GM23338 (cell line): Measurements from ENCODE around the gene PUS1. TPM values are rescaled to one million over a fixed set of nuclear protein-coding genes. Genes with fewer than 3 reads are reported as not detected.

Experiments used
- ATAC-seq: fragments of 200-7000 bp; cut with Tn5 transposase; 3 replicates; pipeline ENCODE4 v1.9.1; 2020
- DNase-seq: peaks from one replicate; pipeline ENCODE4 v3.0.0-alpha.2; 2015; ENCODE audit warnings: low spot score
- H2AFZ ChIP-seq: fragments of 200-600 bp; sonication (generic); 2 replicates; pipeline ENCODE4 v1.8.0; 2016; ENCODE audit warnings: antibody characterized with exemption, mild to moderate bottlenecking, moderate library complexity
- H3F3A ChIP-seq: fragments of 200-600 bp; sonication (generic); replicated peaks from 2 replicates; pipeline ENCODE4 v1.8.0; 2017; ENCODE audit warnings: antibody characterized with exemption, mixed run types, low read depth
- H3K27ac ChIP-seq: fragments of 200-600 bp; sonication (generic); 2 replicates; pipeline ENCODE4 v1.6.1; 2016; ENCODE audit warnings: low read depth
- H3K27me3 ChIP-seq: fragments of 200-600 bp; sonication (generic); 2 replicates; pipeline ENCODE4 v1.8.0; 2016; ENCODE audit warnings: mild to moderate bottlenecking, mixed run types, moderate library complexity; ENCODE audit not compliant: insufficient read depth
- H3K36me3 ChIP-seq: fragments of 200-600 bp; sonication (generic); 2 replicates; pipeline ENCODE4 v1.8.0; 2016; ENCODE audit warnings: mild to moderate bottlenecking; ENCODE audit not compliant: insufficient read depth
- H3K4me1 ChIP-seq: fragments of 200-600 bp; sonication (generic); 2 replicates; pipeline ENCODE4 v1.8.0; 2016; ENCODE audit warnings: mild to moderate bottlenecking, moderate library complexity; ENCODE audit not compliant: insufficient read depth
- H3K4me2 ChIP-seq: fragments of 200-600 bp; sonication (generic); 2 replicates; pipeline ENCODE4 v1.7.1; 2017; ENCODE audit warnings: mixed run types
- H3K4me3 ChIP-seq: fragments of 200-600 bp; sonication (generic); 2 replicates; pipeline ENCODE4 v1.6.1; 2016; ENCODE audit warnings: mixed run types
- H3K79me2 ChIP-seq: fragments of 200-600 bp; sonication (generic); replicated peaks from 2 replicates; pipeline ENCODE4 v1.8.0; 2017; ENCODE audit warnings: mild to moderate bottlenecking; ENCODE audit not compliant: insufficient read depth
- H3K9me2 ChIP-seq: fragments of 200-600 bp; sonication (generic); 2 replicates; pipeline ENCODE4 v1.8.0; 2017; ENCODE audit not compliant: insufficient read depth
- H4K20me1 ChIP-seq: fragments of 200-600 bp; sonication (generic); replicated peaks from 2 replicates; pipeline ENCODE4 v1.8.0; 2017; ENCODE audit warnings: mild to moderate bottlenecking; ENCODE audit not compliant: insufficient read depth
- H3K27ac Mint-ChIP-seq: 2 replicates; pipeline ENCODE4 v1.8.0; 2020; ENCODE audit warnings: inconsistent platforms, mild to moderate bottlenecking, moderate library complexity, mixed read lengths
- H3K27me3 Mint-ChIP-seq: 3 replicates; pipeline ENCODE4 v1.8.0; 2022; ENCODE audit warnings: low read depth, mild to moderate bottlenecking, moderate library complexity, mixed read lengths, inconsistent platforms; ENCODE audit not compliant: insufficient read depth, poor library complexity
- H3K36me3 Mint-ChIP-seq: 3 replicates; pipeline ENCODE4 v1.8.0; 2021; ENCODE audit warnings: low read depth, mild to moderate bottlenecking, inconsistent platforms, moderate library complexity, mixed read lengths
- H3K4me1 Mint-ChIP-seq: 3 replicates; pipeline ENCODE4 v1.8.0; 2020; ENCODE audit warnings: mild to moderate bottlenecking, inconsistent platforms, mixed read lengths
- H3K4me3 Mint-ChIP-seq: 3 replicates; pipeline ENCODE4 v1.8.0; 2021; ENCODE audit warnings: moderate library complexity, mild to moderate bottlenecking, inconsistent platforms, mixed read lengths
- H3K9me3 Mint-ChIP-seq: 3 replicates; pipeline ENCODE4 v1.8.0; 2020; ENCODE audit warnings: moderate library complexity, mild to moderate bottlenecking, inconsistent platforms, mixed read lengths
- CREB1 ChIP-seq: fragments of 250-450 bp; sonication (Bioruptor Pico); IDR thresholded peaks from 2 replicates; pipeline ENCODE4 v1.5.0; 2020; ENCODE audit warnings: low read depth, mild to moderate bottlenecking, moderate library complexity
- EZH2 ChIP-seq: fragments of 200-600 bp; sonication (generic); IDR thresholded peaks from one replicate; pipeline ENCODE4 v1.8.0; 2017; ENCODE audit warnings: antibody characterized with exemption, mild to moderate bottlenecking, low read depth; ENCODE audit not compliant: unreplicated experiment
- EZH2phosphoT487 ChIP-seq: fragments of 200-600 bp; sonication (generic); IDR thresholded peaks from one replicate; pipeline ENCODE4 v1.8.1; 2018; ENCODE audit warnings: antibody characterized with exemption; ENCODE audit not compliant: unreplicated experiment
- JUNB ChIP-seq: IDR thresholded peaks from one replicate; pipeline ENCODE4 v1.6.1; 2016; ENCODE audit warnings: antibody characterized with exemption; ENCODE audit not compliant: unreplicated experiment
- NANOG ChIP-seq: IDR thresholded peaks from 2 replicates; pipeline ENCODE4 v1.6.1; 2016; ENCODE audit warnings: antibody characterized with exemption, borderline replicate concordance
- POLR2AphosphoS5 ChIP-seq: IDR thresholded peaks from 2 replicates; pipeline ENCODE4 v1.6.1; 2016; ENCODE audit warnings: antibody characterized with exemption, low read depth
- STAT1 ChIP-seq: IDR thresholded peaks from one replicate; pipeline ENCODE4 v1.6.1; 2016; ENCODE audit warnings: antibody characterized with exemption; ENCODE audit not compliant: unreplicated experiment
- ZNF114 ChIP-seq: fragments of 250-450 bp; sonication (Bioruptor Pico); IDR thresholded peaks from 2 replicates; pipeline ENCODE4 v1.5.0; 2020; ENCODE audit warnings: mild to moderate bottlenecking, moderate library complexity
- ZNF331 ChIP-seq: fragments of 250-450 bp; sonication (Bioruptor Pico); IDR thresholded peaks from 2 replicates; pipeline ENCODE4 v1.5.0; 2020; ENCODE audit warnings: low read depth, mild to moderate bottlenecking, moderate library complexity
- polyA plus RNA-seq: library from polyadenylated mRNA; unstranded; fragments of >200 nt; fragmentation: Nextera tagmentation; extraction: Ambion mirVana; gene quantifications from 2 replicates; pipeline ENCODE4 v1.2.1, GENCODE V29; 2016
- total RNA-seq: library from RNA; depleted of rRNA; stranded (reverse); fragments of >200 nt; shearing (Covaris generic); gene quantifications from 2 replicates; pipeline ENCODE4 v1.2.3, GENCODE V29; 2014
- TF ChIP-seq, protein P1 (sequence below): IDR thresholded peaks from 2 replicates; pipeline ENCODE4 v1.6.1; 2016; ENCODE audit warnings: antibody characterized with exemption
- TF ChIP-seq, protein P2 (sequence below), 2 experiments: fragments of 200-600 bp in 1 of 2; sonication (generic) in 1 of 2; conservative IDR thresholded peaks; 2 replicates each; pipeline versions ENCODE4 v1.5.1 to v1.6.1; 2016 to 2017; ENCODE audit warnings: antibody characterized with exemption in 2 of 2, low read depth in 2 of 2, mild to moderate bottlenecking in 2 of 2, moderate library complexity in 1 of 2
- TF ChIP-seq, protein P3 (sequence below): IDR thresholded peaks from one replicate; pipeline ENCODE4 v1.6.1; 2018; ENCODE audit warnings: antibody characterized with exemption; ENCODE audit not compliant: unreplicated experiment
- TF ChIP-seq, protein P4 (sequence below): fragments of 250-450 bp; sonication (Bioruptor Pico); IDR thresholded peaks from 2 replicates; pipeline ENCODE4 v1.5.0; 2020; ENCODE audit warnings: mild to moderate bottlenecking, moderate library complexity

The PUS1 gene
- total and polyA plus RNA-seq, 2 experiments from 2014 or later: 52.4 to 73.0 TPM

DNA sequence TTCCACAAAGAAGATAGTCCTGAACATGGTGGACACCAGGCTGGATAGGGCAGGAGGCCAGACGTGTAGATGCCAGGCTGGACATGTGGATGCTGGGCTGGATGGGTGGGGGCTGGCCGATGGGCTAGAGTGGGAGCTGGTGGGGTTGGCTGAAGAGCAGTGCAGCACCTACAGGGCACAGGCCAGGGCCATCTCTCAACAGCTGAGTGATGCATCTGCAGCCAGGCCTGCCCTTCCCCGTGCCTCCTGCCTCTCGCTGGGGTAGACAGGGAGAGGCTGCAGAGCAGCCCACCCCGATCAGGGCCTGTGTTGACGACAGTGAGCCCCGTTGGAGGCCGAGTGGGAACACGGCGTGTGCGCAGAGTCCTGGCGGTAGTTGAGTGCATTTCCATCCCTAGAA, 59.9 kb downstream of the PUS1 start:
- no peak for DNase-seq
- peaks cover 55% of the 10 kb centered on the region for H3K4me1 Mint-ChIP-seq
- Histone ChIP-seq H3K4me3 (no peak overlapping the region), H3K79me2 (peaks cover 19% of the 10 kb centered on the region), H3K27ac (peak overlapping the region; percentile 92), H3F3A (peaks cover 21% of the 10 kb centered on the region), H3K4me1 (peaks cover 20% of the 10 kb centered on the region; the same call in 1 of the 2 replicates), H4K20me1 (no peaks in the 10 kb centered on the region; the same call in 1 of the 2 replicates), H3K27me3 (no peaks in the 10 kb centered on the region), H3K4me2 (no peak overlapping the region), H2AFZ (no peak overlapping the region), H3K9me2 (no peaks in the 10 kb centered on the region), H3K36me3 (peaks cover 20% of the 10 kb centered on the region)
- no peaks in the 10 kb centered on the region for H3K9me3 Mint-ChIP-seq
- no peak for ATAC-seq
- TF ChIP-seq STAT1 (no peak), CREB1 (CRISPR knock-in tag) (no peak), ZNF114 (CRISPR knock-in tag) (no peak), NANOG (no peak), POLR2AphosphoS5 (no peak), JUNB (no peak), EZH2 (no peak), ZNF331 (CRISPR knock-in tag) (no peak), EZH2phosphoT487 (no peak)
- TF ChIP-seq, protein P1, sequence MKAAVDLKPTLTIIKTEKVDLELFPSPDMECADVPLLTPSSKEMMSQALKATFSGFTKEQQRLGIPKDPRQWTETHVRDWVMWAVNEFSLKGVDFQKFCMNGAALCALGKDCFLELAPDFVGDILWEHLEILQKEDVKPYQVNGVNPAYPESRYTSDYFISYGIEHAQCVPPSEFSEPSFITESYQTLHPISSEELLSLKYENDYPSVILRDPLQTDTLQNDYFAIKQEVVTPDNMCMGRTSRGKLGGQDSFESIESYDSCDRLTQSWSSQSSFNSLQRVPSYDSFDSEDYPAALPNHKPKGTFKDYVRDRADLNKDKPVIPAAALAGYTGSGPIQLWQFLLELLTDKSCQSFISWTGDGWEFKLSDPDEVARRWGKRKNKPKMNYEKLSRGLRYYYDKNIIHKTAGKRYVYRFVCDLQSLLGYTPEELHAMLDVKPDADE: no peak
- TF ChIP-seq, protein P2, sequence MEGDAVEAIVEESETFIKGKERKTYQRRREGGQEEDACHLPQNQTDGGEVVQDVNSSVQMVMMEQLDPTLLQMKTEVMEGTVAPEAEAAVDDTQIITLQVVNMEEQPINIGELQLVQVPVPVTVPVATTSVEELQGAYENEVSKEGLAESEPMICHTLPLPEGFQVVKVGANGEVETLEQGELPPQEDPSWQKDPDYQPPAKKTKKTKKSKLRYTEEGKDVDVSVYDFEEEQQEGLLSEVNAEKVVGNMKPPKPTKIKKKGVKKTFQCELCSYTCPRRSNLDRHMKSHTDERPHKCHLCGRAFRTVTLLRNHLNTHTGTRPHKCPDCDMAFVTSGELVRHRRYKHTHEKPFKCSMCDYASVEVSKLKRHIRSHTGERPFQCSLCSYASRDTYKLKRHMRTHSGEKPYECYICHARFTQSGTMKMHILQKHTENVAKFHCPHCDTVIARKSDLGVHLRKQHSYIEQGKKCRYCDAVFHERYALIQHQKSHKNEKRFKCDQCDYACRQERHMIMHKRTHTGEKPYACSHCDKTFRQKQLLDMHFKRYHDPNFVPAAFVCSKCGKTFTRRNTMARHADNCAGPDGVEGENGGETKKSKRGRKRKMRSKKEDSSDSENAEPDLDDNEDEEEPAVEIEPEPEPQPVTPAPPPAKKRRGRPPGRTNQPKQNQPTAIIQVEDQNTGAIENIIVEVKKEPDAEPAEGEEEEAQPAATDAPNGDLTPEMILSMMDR (conservative IDR thresholded peaks at IDR 0.05; ENCODE audit: low read depth in 2 of 2): no peak
- TF ChIP-seq, protein P3, sequence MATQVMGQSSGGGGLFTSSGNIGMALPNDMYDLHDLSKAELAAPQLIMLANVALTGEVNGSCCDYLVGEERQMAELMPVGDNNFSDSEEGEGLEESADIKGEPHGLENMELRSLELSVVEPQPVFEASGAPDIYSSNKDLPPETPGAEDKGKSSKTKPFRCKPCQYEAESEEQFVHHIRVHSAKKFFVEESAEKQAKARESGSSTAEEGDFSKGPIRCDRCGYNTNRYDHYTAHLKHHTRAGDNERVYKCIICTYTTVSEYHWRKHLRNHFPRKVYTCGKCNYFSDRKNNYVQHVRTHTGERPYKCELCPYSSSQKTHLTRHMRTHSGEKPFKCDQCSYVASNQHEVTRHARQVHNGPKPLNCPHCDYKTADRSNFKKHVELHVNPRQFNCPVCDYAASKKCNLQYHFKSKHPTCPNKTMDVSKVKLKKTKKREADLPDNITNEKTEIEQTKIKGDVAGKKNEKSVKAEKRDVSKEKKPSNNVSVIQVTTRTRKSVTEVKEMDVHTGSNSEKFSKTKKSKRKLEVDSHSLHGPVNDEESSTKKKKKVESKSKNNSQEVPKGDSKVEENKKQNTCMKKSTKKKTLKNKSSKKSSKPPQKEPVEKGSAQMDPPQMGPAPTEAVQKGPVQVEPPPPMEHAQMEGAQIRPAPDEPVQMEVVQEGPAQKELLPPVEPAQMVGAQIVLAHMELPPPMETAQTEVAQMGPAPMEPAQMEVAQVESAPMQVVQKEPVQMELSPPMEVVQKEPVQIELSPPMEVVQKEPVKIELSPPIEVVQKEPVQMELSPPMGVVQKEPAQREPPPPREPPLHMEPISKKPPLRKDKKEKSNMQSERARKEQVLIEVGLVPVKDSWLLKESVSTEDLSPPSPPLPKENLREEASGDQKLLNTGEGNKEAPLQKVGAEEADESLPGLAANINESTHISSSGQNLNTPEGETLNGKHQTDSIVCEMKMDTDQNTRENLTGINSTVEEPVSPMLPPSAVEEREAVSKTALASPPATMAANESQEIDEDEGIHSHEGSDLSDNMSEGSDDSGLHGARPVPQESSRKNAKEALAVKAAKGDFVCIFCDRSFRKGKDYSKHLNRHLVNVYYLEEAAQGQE: no peak
- TF ChIP-seq, protein P4, sequence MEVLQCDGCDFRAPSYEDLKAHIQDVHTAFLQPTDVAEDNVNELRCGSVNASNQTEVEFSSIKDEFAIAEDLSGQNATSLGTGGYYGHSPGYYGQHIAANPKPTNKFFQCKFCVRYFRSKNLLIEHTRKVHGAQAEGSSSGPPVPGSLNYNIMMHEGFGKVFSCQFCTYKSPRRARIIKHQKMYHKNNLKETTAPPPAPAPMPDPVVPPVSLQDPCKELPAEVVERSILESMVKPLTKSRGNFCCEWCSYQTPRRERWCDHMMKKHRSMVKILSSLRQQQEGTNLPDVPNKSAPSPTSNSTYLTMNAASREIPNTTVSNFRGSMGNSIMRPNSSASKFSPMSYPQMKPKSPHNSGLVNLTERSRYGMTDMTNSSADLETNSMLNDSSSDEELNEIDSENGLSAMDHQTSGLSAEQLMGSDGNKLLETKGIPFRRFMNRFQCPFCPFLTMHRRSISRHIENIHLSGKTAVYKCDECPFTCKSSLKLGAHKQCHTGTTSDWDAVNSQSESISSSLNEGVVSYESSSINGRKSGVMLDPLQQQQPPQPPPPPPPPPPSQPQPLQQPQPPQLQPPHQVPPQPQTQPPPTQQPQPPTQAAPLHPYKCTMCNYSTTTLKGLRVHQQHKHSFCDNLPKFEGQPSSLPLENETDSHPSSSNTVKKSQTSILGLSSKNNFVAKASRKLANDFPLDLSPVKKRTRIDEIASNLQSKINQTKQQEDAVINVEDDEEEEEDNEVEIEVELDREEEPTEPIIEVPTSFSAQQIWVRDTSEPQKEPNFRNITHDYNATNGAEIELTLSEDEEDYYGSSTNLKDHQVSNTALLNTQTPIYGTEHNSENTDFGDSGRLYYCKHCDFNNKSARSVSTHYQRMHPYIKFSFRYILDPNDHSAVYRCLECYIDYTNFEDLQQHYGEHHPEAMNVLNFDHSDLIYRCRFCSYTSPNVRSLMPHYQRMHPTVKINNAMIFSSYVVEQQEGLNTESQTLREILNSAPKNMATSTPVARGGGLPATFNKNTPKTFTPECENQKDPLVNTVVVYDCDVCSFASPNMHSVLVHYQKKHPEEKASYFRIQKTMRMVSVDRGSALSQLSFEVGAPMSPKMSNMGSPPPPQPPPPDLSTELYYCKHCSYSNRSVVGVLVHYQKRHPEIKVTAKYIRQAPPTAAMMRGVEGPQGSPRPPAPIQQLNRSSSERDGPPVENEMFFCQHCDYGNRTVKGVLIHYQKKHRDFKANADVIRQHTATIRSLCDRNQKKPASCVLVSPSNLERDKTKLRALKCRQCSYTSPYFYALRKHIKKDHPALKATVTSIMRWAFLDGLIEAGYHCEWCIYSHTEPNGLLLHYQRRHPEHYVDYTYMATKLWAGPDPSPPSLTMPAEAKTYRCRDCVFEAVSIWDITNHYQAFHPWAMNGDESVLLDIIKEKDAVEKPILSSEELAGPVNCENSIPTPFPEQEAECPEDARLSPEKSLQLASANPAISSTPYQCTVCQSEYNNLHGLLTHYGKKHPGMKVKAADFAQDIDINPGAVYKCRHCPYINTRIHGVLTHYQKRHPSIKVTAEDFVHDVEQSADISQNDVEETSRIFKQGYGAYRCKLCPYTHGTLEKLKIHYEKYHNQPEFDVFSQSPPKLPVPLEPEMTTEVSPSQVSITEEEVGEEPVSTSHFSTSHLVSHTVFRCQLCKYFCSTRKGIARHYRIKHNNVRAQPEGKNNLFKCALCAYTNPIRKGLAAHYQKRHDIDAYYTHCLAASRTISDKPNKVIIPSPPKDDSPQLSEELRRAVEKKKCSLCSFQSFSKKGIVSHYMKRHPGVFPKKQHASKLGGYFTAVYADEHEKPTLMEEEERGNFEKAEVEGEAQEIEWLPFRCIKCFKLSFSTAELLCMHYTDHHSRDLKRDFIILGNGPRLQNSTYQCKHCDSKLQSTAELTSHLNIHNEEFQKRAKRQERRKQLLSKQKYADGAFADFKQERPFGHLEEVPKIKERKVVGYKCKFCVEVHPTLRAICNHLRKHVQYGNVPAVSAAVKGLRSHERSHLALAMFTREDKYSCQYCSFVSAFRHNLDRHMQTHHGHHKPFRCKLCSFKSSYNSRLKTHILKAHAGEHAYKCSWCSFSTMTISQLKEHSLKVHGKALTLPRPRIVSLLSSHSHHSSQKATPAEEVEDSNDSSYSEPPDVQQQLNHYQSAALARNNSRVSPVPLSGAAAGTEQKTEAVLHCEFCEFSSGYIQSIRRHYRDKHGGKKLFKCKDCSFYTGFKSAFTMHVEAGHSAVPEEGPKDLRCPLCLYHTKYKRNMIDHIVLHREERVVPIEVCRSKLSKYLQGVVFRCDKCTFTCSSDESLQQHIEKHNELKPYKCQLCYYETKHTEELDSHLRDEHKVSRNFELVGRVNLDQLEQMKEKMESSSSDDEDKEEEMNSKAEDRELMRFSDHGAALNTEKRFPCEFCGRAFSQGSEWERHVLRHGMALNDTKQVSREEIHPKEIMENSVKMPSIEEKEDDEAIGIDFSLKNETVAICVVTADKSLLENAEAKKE (CRISPR knock-in tag): no peak
- peaks cover 75% of the 10 kb centered on the region for H3K36me3 Mint-ChIP-seq
- H3K27ac Mint-ChIP-seq: peak overlapping the region; percentile 97
- H3K4me3 Mint-ChIP-seq: no peak overlapping the region; the same call in 2 of the 3 replicates
- peaks cover 3% of the 10 kb centered on the region for H3K27me3 Mint-ChIP-seq
